Raji (cell line): ENCODE data around the gene MRPL14.
A peak's percentile ranks its signal among the peaks of the same experiment; 100 is the strongest.

Experiments
- POLR2A ChIP-seq: IDR thresholded peaks from 2 replicates; pipeline ENCODE4 v1.6.1; 2011; ENCODE audit warnings: low read depth, low read length, control low read depth; ENCODE audit not compliant: insufficient read depth

Gene MRPL14

GRCh38 chr6:44081753-44082152 is 45.5 kb downstream of the MRPL14 start:
- TF ChIP-seq POLR2A = no peak

- TF ChIP-seq POLR2A = no peak
These were observed 46.4 kb downstream of the MRPL14 start for GRCh38 chr6:44080561-44081521.

- TF ChIP-seq POLR2A = no peak
These were observed 47.6 kb downstream of the MRPL14 start for GRCh38 chr6:44079672-44080071.

GRCh38 chr6:44078827-44079671 is 48.2 kb downstream of the MRPL14 start:
- TF ChIP-seq POLR2A = no peak

- TF ChIP-seq POLR2A = no peak
These were observed 48.9 kb downstream of the MRPL14 start for GRCh38 chr6:44078219-44078826.

- TF ChIP-seq POLR2A = no peak
These were observed 49.9 kb downstream of the MRPL14 start for GRCh38 chr6:44077214-44077946.

GRCh38 chr6:44076356-44077213 is 50.7 kb downstream of the MRPL14 start:
- no peak for TF ChIP-seq POLR2A

GRCh38 chr6:44075647-44076355 is 51.5 kb downstream of the MRPL14 start:
- no peak for TF ChIP-seq POLR2A

GRCh38 chr6:44074813-44075646 is 52.2 kb downstream of the MRPL14 start:
- TF ChIP-seq POLR2A = no peak

- peak; percentile 59 for TF ChIP-seq POLR2A
These were observed 52.8 kb downstream of the MRPL14 start for GRCh38 chr6:44074439-44074812.

GRCh38 chr6:44073612-44074438 is 53.4 kb downstream of the MRPL14 start:
- TF ChIP-seq POLR2A = no peak

- peak; percentile 80 for TF ChIP-seq POLR2A
These were observed 54.2 kb downstream of the MRPL14 start for GRCh38 chr6:44072959-44073611.
